Esophagus squamous epithelium (tissue), 5 donors: ENCODE measurements around the gene TMEM269. TPM values are rescaled to one million over a fixed set of nuclear protein-coding genes. Genes with fewer than 3 reads are reported as not detected.

ENCODE experiments used
- DNase-seq: peaks from one replicate; lab custom pipeline; 2025; lab: John Stamatoyannopoulos, UW
- H3K27ac ChIP-seq, 4 donors: fragments of 200-600 bp; sonication (generic); one replicate each; pipeline ENCODE4 v1.5.1; 2016 to 2019; ENCODE audit warnings: mild to moderate bottlenecking in 1 of 4
- H3K27me3 ChIP-seq, 4 donors: fragments of 200-600 bp; sonication (generic); 1 replicate in 3 of 4; 2 replicates in 1 of 4; pipeline versions ENCODE4 v1.5.1 to v1.6.0; 2017 to 2021; ENCODE audit warnings: antibody characterized with exemption in 1 of 4
- H3K36me3 ChIP-seq, 3 donors: fragments of 200-600 bp; sonication (generic); one replicate each; pipeline ENCODE4 v1.5.1; 2016 to 2019
- H3K4me1 ChIP-seq, 3 donors: fragments of 200-600 bp; sonication (generic); one replicate each; pipeline ENCODE4 v1.5.1; 2017 to 2019
- H3K4me3 ChIP-seq, 4 donors: fragments of 200-600 bp; sonication (generic); 1 replicate in 3 of 4; 2 replicates in 1 of 4; pipeline ENCODE4 v1.5.1; 2016 to 2019; ENCODE audit warnings: mild to moderate bottlenecking in 2 of 4, moderate library complexity in 1 of 4
- H3K9me3 ChIP-seq, 3 donors: fragments of 200-600 bp; sonication (generic); one replicate each; pipeline ENCODE4 v1.5.1; 2016 to 2019
- POLR2A ChIP-seq, 4 donors: fragments of 450-650 bp; IDR thresholded peaks; one replicate each; pipeline ENCODE4 v1.6.1; 2017; ENCODE audit warnings: antibody characterized with exemption in 4 of 4, mild to moderate bottlenecking in 4 of 4, moderate library complexity in 3 of 4
- WGBS, 2 donors: methylation state at CpG; one replicate each; pipeline ENCODE4 v1.1.5; 2018; 5-methylcytosine and 5-hydroxymethylcytosine counted together
- intact Hi-C: fragments of 100-400 bp; cut with DNase I; formaldehyde crosslinking; loops from one replicate; pipeline ENCODE4 v1.15.0; 2022
- total RNA-seq, 4 donors: library from RNA; depleted of rRNA; stranded (reverse); fragments of >200 nt; gene quantifications; one replicate each; pipeline ENCODE4 v1.1.0, GENCODE V29; 2016
- TF ChIP-seq, protein P1 (sequence below), 6 experiments: fragments of 450-650 bp in 4 of 6; fragments of 200-600 bp in 2 of 6; sonication (generic) in 2 of 6; IDR thresholded peaks; one replicate each; pipeline ENCODE4 v1.5.1; 2016 to 2019; ENCODE audit warnings: antibody characterized with exemption in 6 of 6, mild to moderate bottlenecking in 4 of 6, moderate library complexity in 4 of 6
- donor health status: DM: yes; HTN: yes; CAD: no.

Gene TMEM269
- total RNA-seq, 4 donors from 2014 or later = not detected

DNA sequence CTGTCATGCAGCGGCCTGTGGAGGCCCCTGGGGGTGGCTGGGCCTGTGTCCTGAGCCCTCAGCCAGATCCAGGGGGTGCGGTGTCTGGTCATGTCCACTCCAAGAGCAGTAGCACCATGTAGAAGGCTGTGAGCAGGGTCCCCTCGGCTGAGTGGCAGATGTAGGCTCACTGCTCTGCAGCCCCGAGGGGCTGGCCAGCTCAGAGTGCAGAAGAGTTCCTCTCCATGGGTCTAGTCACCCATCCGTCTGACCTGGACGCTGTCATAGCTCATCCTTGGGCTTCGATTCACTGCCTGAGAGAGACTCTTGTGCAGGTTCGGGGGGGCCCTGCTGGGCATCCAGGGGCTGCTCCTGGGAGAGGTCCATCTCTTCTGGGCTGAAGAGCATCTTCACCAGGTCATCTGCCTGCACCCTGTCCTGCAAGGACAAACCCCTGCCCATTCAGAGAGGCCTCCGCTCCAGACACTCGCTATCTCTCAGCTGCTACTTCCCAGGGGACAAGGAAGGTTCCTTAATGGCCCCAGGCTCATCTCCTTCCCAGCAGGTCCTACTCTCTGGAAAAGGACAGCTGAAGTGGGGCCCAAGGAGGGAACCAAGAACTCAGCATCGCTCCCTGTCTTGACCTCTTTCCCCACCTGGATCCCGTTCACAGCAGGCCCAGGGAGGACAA is 38.2 kb upstream of the TMEM269 start:
- no peak overlapping the region for H3K27ac ChIP-seq
- peaks cover 0 to 52% (median 8%) of the 10 kb centered on the region in 3 donors for H3K36me3 ChIP-seq
- H3K27me3 ChIP-seq = no peaks in the 10 kb centered on the region
- WGBS, 2 donors = 80 to 82% methylated on average over 3 to 4 of the region's 12 CpGs
- H3K4me1 ChIP-seq = peaks cover 0 to 41% (median 6%) of the 10 kb centered on the region in 3 donors
- intact Hi-C loops = loop anchor here (5.0 kb wide), 1 partner anchor 164 kb away; no protein-coding TSS in a partner anchor
- H3K4me3 ChIP-seq = no peak overlapping the region
- DNase-seq = no peak
- TF ChIP-seq, protein P1, sequence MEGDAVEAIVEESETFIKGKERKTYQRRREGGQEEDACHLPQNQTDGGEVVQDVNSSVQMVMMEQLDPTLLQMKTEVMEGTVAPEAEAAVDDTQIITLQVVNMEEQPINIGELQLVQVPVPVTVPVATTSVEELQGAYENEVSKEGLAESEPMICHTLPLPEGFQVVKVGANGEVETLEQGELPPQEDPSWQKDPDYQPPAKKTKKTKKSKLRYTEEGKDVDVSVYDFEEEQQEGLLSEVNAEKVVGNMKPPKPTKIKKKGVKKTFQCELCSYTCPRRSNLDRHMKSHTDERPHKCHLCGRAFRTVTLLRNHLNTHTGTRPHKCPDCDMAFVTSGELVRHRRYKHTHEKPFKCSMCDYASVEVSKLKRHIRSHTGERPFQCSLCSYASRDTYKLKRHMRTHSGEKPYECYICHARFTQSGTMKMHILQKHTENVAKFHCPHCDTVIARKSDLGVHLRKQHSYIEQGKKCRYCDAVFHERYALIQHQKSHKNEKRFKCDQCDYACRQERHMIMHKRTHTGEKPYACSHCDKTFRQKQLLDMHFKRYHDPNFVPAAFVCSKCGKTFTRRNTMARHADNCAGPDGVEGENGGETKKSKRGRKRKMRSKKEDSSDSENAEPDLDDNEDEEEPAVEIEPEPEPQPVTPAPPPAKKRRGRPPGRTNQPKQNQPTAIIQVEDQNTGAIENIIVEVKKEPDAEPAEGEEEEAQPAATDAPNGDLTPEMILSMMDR (IDR thresholded peaks at IDR 0.05) = no peak
- no peak for TF ChIP-seq POLR2A (IDR thresholded peaks at IDR 0.05)
- H3K9me3 ChIP-seq = no peaks in the 10 kb centered on the region

DNA sequence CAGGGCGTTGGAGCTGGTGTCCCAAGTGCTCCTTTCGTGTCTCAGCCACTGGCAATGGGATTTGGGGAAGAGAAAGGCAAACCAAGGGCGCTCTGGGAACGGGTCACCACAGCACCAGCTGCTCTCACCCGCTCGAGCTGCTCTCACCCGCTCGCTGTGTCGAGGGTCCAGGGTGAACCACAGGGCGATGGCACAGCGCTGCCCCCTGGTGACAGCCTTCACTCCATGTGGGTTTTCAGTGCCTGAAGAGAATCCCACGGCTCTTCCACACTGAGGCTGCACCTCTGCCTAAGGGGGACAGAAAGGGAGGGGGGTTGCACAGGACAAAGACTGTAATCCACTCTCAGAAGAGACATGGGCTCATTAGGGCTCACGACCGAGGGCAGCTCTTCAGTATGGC is 37.7 kb upstream of the TMEM269 start:
- Histone ChIP-seq H3K27ac (no peak overlapping the region), H3K4me3 (no peak overlapping the region), H3K4me1 (peaks cover 0 to 35% (median 6%) of the 10 kb centered on the region in 3 donors), H3K9me3 (no peaks in the 10 kb centered on the region), H3K27me3 (no peaks in the 10 kb centered on the region), H3K36me3 (peaks cover 0 to 58% (median 14%) of the 10 kb centered on the region in 3 donors)
- intact Hi-C loops = loop anchor here (5.0 kb wide), 1 partner anchor 165 kb away; no protein-coding TSS in a partner anchor
- DNase-seq = no peak
- 54 to 60% methylated on average over 3 to 6 of the region's 14 CpGs for WGBS, 2 donors
- no peak for TF ChIP-seq POLR2A (IDR thresholded peaks at IDR 0.05)
- TF ChIP-seq, protein P1 (IDR thresholded peaks at IDR 0.05) = peak; percentile 48 to 66 (median 56)

DNA sequence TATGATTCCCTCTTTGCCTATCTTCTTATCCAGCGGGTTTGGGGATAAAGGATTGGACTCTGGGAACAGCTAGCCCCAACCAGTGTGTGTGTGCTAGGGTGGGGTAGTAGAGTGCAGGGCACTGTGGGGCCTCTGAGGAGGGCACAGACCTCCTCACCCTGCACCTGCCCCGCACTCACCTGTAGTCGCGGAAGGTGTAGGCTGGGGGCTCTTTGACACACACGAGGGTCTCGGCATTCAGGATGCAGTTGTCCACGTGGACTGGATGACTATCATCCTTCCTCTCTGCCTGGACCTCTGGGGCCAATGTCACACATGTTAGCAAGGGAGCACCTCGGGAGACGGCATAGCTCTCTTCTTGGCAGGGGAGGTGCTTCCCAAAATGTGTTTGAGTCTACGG is 36.8 kb upstream of the TMEM269 start:
- WGBS, 2 donors = 89% methylated on average over 7 of the region's 10 CpGs; no CpG with 5 or more reads in 1 of the 2 donors
- Histone ChIP-seq H3K27me3 (no peaks in the 10 kb centered on the region), H3K9me3 (no peaks in the 10 kb centered on the region), H3K4me1 (peaks cover 0 to 26% (median 0%) of the 10 kb centered on the region in 3 donors), H3K4me3 (no peak overlapping the region), H3K36me3 (peaks cover 0 to 67% (median 20%) of the 10 kb centered on the region in 3 donors), H3K27ac (no peak overlapping the region)
- no peak for TF ChIP-seq POLR2A (IDR thresholded peaks at IDR 0.05)
- TF ChIP-seq, protein P1 (IDR thresholded peaks at IDR 0.05) = no peak
- intact Hi-C loops = loop anchor here (5.0 kb wide), 1 partner anchor 166 kb away; no protein-coding TSS in a partner anchor
- DNase-seq = no peak

DNA sequence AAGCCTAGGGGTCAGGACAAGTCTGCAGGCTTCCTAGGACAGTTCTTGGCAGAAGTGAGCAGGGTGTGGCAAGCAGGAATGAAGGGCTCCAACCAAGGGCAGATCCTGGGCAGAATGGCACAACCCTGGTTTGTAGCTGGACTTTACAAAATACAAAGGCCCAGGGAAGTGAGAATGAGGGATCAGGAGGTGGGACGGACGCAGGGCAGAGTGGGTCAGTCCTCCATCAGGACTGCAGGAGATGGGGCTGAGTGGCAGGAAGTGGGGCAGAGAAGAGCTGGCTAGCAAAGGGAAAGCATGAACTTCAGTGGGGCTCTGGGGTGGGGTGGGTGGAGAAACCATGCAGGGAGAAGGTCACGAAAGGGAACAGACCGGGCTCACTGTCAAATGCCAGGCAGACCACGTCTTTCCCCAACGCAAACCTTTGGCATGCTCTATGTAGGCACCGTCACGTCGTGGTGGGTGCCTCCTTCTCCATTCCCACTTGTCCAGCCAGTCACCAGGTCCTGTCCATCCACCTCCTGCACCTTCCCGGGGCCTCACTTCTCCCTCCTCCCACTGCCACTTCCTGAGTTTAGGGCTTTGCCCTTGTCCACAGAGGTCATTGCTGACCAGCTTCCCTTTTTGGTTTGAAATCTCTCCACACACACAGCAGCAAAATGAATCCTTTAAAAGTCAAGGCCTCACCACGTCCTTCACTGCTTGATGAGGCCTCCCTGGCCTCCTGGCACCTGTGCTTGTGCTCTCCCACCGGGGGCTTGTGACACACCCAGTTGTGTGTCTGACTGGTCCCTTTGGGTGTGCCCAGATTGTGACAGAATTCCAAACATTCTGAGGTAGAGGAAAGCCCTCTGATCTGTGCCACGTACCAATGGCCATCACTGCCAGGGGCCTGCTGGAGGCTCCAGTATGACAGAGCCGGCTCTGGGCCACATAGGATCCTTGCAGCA is 36.1 kb upstream of the TMEM269 start:
- H3K9me3 ChIP-seq = no peaks in the 10 kb centered on the region
- TF ChIP-seq, protein P1 (IDR thresholded peaks at IDR 0.05) = no peak
- TF ChIP-seq POLR2A (IDR thresholded peaks at IDR 0.05) = no peak
- H3K27me3 ChIP-seq = no peaks in the 10 kb centered on the region
- 85 to 93% methylated on average over 11 to 12 of the region's 14 CpGs for WGBS, 2 donors
- peaks cover 0 to 74% (median 20%) of the 10 kb centered on the region in 3 donors for H3K36me3 ChIP-seq
- no peak for DNase-seq
- H3K27ac ChIP-seq = no peak overlapping the region
- H3K4me1 ChIP-seq = peaks cover 0 to 19% (median 0%) of the 10 kb centered on the region in 3 donors
- intact Hi-C loops = loop anchor here (5.0 kb wide), 1 partner anchor 166 kb away; no protein-coding TSS in a partner anchor
- H3K4me3 ChIP-seq = no peak overlapping the region
